A673 (cell line): ENCODE data around the gene MRPL20.

Source experiments
- EZH2 ChIP-seq: fragments of 200-600 bp; sonication (generic); IDR thresholded peaks from 2 replicates; pipeline ENCODE4 v1.6.1; 2017; ENCODE audit warnings: borderline replicate concordance, low read depth, mild to moderate bottlenecking, mixed read lengths, antibody characterized with exemption, low read length; ENCODE audit not compliant: poor library complexity, severe bottlenecking
- TF ChIP-seq, protein P1 (sequence below): fragments of 300-800, 200-600 bp; sonication (generic); conservative IDR thresholded peaks from 2 replicates; pipeline ENCODE4 v1.5.1; 2017; ENCODE audit warnings: low read depth, mild to moderate bottlenecking, antibody characterized with exemption, low read length, moderate library complexity, mixed read lengths

DNA sequence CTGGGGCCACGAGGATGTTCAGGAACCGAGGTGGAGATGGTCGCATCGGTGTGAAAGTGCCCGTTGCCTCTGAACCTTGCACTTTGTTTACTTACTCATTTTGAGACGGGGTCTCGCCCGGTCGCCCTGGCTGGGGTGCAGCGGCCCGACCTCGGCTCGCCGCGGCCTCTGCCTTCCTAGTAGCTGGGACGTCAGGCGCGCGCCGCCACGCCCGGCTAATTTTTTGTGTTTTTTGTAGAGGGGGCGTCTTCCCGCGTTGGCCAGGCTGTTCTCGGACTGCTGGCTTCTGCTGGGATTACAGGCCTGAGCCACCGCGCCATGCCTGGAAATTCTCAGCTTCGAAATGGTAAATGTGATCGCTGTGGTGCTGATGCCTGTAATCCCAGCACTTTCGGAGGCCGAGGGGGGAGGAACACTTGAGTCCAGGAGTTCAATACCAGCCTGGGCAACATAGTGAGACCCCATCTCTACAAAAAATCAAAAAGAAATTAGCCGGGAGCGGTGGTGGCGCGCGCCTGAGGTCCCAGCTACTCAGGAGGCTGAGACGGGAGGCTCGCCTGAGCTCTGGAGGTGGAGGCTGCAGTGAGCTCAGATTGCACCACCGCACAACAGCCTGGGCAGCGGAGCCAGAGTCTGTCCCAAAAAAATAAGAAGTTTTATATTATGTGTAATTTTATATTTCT is 684 bp upstream of the MRPL20 start:
- TF ChIP-seq, protein P1, sequence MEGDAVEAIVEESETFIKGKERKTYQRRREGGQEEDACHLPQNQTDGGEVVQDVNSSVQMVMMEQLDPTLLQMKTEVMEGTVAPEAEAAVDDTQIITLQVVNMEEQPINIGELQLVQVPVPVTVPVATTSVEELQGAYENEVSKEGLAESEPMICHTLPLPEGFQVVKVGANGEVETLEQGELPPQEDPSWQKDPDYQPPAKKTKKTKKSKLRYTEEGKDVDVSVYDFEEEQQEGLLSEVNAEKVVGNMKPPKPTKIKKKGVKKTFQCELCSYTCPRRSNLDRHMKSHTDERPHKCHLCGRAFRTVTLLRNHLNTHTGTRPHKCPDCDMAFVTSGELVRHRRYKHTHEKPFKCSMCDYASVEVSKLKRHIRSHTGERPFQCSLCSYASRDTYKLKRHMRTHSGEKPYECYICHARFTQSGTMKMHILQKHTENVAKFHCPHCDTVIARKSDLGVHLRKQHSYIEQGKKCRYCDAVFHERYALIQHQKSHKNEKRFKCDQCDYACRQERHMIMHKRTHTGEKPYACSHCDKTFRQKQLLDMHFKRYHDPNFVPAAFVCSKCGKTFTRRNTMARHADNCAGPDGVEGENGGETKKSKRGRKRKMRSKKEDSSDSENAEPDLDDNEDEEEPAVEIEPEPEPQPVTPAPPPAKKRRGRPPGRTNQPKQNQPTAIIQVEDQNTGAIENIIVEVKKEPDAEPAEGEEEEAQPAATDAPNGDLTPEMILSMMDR = no peak
- TF ChIP-seq EZH2 = no peak
